ENCODE results near the gene LMTK3.
"Not testable (repeated sequence)": the region's sequence is repeated elsewhere in the genome, so short reads cannot be mapped to it uniquely, and the experiment has no call there.

LMTK3 gene

DNA sequence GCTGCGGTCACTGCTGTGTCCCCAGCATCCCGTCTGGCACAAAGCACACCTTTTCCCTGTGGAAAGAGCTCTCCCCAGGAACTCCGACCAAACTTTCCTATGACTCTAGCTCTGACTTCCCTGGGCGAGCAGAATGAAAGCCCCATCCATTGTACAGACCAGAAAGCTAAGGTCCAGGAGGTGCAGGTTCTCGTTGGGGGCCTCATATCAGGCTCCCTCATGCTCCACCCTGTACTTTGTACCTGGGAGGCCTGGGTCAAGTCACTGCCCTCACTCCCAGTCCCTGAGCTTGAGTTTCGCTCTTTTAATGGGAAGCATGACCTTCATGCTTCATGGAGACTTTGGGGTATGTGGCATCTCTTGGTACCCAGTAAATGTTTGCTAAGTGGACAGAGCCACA, 24.1 kb downstream of the LMTK3 start:
- DNase-seq = no peak

- DNase-seq = not testable (repeated sequence)
These were observed 24.9 kb downstream of the LMTK3 start for GRCh38 chr19:48486706-48487105.

- DNase-seq = no peak
These were observed 26.6 kb downstream of the LMTK3 start for GRCh38 chr19:48484931-48485612.

GRCh38 chr19:48484247-48484893, 27.3 kb downstream of the LMTK3 start:
- DNase-seq = no peak

DNA sequence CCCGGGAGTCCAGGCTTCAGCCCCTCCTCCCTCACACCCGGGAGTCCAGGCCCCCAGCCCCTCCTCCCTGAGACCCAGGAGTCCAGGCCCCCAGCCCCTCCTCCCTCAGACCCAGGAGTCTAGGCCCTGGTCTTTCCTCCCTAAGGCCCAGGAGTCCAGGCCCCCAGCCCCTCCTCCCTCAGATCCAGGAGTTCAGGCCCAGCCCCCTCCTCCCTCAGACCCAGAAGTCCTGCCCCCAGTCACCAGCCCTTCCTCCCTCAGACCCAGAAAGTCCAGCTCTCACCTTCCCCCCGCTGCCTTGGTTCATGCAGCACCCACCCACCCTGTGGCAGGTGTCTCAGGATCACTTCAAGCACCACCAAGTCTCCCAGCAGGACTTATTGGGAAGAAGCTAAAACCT, 28.3 kb downstream of the LMTK3 start:
- no peak for DNase-seq

DNA sequence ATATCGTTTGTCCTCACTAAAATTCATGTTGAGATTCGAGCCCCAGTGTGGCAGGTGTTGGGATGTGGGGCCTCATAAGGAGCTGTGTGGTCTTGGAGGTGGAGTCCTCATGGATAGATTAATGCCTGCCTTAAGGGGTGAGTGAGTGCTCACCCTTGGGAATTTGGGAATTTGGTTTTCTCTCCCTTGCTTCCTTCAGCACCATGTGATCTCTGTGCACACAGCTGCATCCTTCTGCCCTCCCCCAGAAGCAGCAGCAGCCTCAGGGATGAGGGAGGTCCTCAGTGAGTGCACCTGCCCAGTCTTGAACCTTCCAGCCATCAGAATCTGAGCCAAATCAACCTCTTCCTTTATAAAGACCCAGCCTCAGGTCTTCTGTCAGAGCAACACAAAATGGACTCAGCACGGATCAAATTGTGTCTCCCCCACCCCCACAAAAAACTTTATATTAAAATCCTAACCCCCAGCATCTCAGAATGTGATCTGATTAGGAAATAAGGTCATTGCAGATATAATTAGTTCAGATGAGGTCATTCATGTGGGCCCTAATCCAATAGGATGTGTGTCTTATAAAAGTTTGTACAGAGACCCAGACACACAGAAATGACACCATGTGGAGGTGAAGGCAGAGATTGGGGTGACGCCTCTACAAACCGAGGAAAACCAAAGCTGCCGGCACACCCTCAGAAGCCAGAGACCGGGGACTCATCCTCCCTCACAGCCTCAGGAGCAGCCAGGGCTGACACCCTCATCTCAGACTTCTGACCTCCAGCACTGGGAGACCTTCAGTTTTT, 29.6 kb downstream of the LMTK3 start:
- DNase-seq = no peak

DNA sequence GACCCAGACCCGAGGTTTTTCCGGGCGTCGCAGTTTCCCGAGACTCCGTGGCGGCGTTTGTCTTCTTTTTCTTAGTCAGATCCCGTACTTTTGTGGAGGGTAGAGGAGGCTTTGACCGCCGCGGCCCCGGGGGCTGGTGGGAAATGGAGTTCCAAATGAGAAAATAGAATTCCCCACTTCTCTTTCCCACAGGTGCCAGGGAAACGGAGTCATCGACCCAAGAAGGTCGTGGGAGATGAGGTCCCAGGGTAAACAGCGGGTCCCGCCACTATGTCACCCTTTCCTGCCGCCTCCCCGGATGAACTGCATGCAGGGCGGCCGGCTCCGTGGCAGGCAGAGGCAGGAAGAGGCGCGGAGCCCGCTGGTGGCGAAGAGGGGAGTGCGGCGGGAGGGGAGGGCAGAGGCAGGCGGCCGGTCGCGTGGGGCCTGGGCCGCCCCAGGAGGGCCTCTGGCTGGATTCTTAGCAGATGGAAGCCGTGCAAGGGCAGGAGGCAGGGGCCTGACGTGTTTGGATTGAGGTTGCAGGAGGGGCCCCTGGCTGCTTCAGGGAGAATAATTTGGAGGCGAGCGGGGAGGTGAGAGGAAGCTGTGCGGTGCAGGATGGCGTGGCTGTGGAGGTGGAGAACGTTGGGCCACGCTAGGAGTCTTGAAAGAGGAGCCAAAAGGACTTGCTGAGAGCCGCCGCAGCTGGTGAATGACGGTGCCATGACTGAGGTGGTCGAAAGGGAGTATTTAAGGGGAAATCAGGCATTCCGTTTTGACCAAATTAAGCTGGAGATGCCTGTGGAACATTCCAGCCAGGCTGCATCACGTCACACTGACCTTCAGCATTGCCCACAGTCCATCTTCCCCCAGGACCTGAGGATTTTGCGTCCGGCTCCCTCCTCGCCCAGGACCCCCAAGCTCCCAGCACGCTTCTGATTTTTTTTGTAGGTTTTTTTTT, 30.8 kb downstream of the LMTK3 start:
- no peak for DNase-seq

DNA sequence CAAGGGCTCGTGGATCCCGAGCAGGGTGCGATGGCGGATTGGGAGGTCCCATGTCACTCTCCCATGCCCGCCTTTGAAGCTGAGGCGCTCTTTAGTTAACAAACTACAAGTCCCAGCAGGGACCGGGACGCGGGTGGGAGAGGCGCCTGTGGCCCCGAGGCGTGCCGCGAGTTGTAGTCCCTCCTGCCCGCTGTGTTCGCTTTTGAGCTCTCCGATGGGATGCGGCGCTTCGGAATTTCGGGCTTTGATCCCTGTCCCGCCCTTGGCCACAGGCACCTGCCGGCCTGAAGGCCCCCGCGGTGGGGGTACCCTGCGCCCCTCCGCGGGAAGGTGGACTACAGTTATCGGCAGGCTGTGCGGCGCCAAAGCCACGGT, 31.5 kb downstream of the LMTK3 start:
- no peak for DNase-seq

GRCh38 chr19:48479686-48480085, 31.9 kb downstream of the LMTK3 start:
- DNase-seq = no peak

DNA sequence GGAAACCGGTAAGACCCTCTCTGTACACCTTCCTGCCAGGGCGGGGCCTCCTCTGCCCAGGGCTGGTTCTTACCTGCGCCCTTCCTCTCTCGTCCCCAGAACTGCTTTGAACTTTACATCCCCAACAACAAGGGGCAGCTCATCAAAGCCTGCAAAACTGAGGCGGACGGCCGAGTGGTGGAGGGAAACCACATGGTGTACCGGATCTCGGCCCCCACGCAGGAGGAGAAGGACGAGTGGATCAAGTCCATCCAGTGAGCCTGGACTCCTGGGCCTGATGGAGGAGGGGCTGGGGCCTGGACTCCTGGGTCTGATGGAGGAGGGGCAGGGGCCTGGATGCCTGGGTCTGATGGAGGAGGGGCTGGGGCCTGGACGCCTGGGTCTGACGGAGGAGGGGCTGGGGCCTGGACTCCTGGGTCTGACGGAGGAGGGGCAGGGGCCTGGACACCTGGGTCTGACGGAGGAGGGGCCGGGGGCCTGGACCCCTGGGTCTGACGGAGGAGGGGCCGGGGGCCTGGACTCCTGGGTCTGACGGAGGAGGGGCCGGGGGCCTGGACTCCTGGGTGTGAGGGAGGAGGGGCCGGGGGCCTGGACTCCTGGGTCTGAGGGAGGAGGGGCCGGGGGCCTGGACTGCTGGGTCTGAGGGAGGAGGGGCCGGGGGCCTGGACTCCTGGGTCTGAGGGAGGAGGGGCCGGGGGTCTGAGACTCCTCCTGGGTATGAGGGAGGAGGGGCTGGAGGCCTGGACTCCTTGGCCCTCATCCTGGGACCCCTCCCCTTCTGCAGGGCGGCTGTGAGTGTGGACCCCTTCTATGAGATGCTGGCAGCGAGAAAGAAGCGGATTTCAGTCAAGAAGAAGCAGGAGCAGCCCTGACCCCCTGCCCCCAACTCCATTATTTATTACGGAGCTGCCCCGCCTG, 33.0 kb downstream of the LMTK3 start:
- DNase-seq = no peak

- no peak for DNase-seq
These were observed 33.8 kb downstream of the LMTK3 start for GRCh38 chr19:48477698-48478338.

DNA sequence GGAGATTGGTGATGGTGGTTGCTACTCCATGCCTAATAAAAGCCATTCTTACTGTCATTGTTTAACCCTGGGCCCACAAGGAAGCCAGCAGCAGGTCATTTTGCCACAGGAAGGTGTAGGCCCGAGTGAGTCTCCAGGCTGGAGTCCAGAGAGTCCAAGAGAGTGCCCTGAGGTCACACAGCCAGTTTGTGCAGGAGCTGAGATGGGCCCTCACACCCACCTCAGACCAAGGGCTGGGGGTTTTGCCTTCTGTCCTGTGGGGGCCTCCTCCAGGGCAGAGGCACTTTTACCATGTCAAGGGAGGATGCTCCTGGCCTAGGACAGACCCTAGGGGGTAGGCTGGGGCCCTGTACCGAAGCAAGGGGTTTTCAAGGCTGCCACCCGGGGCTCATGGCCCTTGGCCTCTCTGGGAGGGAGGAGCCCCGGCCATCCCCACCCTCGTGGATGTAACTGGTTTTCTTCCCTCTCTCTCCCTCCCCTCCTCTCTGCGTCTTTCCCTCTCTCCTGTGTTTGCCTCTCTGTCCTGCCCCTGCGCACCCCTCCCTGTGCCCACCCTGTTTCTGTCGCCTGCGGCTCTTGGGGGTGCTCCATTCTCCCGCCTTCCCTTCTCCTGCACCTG, 34.5 kb downstream of the LMTK3 start:
- no peak for DNase-seq

GRCh38 chr19:48476176-48476575, 35.5 kb downstream of the LMTK3 start:
- no peak for DNase-seq

DNA sequence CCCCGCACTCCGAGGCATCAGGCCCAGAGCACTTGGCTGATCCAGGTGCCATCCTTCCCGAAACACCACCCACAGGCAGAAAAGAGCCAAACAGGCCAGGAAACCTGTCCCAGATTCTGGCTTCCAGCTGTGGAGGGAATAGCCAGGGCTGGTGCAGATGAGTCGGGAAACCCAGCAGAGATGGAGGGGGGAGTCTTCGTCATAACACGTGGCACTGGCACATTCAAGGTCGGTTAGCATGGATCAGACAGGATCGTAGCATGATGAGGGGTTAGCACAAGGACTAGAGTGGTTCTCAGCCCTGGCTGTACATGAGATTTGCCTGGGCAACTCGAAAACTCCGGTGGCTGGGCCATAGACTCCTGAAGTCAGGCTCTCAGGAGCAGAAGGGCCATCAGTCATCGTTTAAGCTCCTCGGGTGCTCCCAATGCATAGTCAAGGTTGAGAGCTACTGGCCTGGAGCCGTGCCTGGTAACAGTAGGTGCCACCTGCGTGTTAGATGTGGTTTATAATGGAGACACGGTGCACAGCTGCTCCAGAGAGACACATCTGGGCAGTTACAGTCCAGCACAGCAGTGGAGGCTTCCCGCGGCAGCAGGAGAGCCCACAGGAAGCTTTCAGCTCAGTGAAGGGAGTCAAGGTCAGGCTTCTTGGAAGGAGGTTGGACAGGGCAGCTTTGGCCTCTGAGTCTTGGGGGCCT, 36.1 kb downstream of the LMTK3 start:
- no peak for DNase-seq

- DNase-seq = no peak
These were observed 37.5 kb downstream of the LMTK3 start for GRCh38 chr19:48474084-48474592.

DNA sequence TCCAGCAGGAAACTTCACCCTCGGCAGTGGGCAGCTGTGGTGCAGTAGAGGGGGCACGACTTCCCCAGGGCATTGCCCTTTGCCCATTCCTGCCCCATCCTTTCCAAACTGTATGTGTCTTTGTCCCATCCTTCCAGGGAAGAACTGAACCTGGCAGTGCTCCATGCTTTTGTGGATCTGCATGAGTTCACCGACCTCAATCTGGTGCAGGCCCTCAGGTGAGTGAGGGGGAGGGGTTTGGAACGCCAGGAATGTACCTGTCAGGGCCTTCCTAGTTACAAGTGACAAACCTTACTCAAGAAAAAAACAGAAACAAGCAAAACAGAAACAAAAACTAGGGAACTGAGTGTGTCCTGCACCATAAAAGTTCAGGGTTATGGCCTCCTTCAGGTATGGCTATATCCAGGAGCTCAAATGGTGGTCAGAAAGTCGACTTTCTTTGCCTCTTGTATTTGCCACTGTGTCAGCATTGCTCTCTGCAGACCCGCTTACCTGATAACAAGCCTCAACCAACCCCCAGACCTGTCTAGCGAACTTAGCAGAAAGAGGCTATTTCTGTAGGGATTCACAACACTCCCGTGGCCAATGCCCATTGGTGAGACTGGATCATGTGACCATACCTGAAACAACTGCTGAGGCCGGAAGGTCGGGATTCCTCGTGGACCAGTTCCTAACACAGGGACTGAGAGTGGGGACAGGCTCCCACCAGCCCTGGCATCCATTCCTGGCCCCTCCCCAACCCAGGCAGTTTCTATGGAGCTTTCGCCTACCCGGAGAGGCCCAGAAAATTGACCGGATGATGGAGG, 38.3 kb downstream of the LMTK3 start:
- DNase-seq = no peak

GRCh38 chr19:48471836-48472235, 39.8 kb downstream of the LMTK3 start:
- DNase-seq = no peak

DNA sequence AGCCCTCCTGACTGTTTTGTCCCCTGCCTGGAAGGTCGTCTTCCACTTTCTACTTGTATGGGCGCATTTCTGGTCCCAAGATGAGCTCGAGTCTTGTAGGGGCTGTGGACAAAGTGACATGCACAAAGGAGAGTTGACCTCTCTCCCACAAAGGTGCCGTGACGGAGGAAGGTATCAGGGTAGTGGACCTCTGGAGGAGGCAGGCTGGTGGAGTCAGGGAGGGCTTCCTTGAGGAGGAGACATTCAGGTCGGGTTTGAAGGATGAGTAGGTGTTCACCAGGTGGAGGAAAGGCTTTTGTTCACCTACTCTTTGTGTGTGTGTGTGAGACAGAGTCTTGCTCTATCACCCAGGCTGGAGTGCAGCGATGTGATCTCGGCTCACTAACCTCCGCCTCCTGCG, 40.8 kb downstream of the LMTK3 start:
- no peak for DNase-seq

All from SIG-M5 (cell line).